ENCODE results near the gene CIAO2B.
"Not testable (repeated sequence)": the region's sequence is repeated elsewhere in the genome, so short reads cannot be mapped to it uniquely, and the experiment has no call there.

The CIAO2B gene

DNA sequence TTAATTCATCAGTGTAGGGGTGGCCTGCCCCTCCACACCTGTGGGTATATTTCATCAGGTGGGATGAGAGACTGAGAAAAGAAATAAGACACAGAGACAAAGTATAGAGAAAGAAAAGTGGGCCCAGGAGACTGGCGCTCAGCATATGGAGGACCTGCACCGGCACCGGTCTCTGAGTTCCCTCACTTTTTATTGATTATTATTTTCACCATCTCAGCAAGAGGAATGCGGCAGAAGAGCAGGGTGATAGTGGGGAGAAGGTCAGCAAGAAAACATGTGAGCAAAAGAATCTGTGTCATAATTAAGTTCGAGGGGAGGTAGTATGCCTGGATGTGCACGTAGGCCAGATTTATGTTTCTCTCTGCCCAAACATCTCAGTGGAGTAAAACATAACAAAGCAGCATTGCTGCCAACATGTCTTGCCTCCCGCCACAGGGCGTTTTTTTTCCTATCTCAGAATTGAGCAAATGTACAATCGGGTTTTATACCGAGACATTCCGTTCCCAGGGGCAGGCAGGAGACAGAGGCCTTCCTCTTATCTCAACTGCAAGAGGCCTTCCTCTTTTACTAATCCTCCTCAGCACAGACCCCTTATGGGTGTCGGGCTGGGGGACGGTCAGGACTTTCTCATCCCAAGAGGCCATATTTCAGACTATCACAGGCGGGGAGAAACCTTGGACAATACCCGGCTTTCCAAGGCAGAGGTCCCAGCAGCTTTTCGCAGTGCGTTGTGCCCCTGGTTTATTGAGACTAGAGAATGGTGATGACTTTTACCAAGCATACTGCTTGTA lies 21.4 kb upstream of the CIAO2B start:
- not testable (repeated sequence) for DNase-seq

DNA sequence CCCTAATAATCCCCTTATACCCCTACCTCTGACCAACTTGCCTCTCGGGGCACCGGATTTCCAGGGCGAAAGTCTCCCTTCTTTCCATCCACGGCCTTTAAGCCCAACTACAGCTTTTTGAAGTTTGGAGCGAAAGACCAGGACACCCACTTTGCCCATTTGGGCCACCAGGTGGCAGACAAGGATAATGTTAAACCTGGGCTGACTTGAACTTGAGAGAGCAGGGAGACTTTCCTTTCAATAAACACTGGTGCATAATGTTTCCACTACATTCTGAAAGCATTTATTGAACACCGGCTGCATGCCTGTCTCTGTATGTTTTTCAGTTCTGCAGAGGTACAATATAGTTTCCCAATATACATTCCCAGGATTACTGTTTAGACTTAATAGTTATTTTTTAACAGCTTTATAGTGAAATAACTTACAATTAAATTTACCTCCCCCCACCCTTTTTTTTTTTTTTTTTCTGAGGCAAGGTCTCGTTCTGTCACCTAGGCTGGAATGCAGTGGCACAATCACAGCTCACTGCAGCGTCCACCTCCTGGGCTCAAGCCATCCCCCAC lies 20.0 kb upstream of the CIAO2B start:
- DNase-seq = peak; percentile 80

GRCh38 chr16:66953462-66954096 lies 19.4 kb upstream of the CIAO2B start:
- no peak for DNase-seq

DNA sequence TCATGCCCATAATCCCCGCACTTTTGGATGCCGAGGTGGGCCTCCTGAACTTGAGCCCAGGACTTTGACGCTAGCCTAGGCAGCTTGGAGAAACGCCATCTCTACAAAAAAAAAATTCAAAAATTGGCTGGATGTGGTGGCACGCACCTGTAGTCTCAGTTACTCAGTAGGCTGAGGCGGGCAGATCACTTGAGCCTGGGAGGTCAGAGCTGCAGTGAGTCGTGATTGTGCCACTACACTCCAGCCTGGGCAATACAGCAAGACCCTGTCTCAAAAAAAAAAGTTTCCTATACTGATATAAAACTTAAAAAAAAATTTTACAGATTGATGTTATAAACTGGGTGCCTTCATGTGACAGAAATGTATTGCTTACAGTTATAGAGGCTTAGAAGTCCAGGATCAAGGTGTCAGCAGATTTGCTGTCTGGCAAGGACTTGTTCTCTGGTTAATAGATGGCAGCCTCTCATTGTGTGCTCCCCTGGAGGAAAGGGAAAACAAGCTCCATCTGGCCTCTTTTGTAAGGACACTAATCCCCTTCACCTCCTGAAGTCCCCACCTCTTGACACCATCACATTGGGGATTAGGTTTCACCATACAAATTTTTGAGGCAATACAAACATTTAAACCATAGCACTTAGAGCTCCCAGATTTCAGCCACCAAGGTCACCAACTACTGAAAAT lies 18.4 kb upstream of the CIAO2B start:
- no peak for DNase-seq

GRCh38 chr16:66950971-66951790 lies 17.0 kb upstream of the CIAO2B start:
- DNase-seq = no peak

- DNase-seq = no peak
Measured at GRCh38 chr16:66950437-66950836, 16.2 kb upstream of the CIAO2B start.

DNA sequence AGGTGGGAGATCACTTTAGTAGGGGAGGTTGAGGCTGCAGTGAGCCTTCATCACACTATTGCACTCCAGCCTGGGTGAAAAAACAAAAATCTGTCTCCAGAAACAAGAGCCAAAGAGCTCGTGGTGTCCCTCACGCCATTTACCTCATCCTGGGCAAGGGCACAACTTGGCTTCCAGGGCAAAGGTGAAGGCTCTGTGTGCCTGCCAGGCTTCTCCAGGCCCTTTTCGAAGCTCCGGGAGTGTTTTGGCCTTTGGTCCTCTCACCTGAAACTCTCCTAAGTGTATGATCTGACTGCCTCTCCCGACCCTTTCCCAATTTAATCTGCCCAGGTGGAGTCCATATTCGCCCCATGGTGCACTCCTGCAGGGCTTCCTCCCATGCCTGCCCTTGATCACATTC lies 15.3 kb upstream of the CIAO2B start:
- DNase-seq = no peak

DNA sequence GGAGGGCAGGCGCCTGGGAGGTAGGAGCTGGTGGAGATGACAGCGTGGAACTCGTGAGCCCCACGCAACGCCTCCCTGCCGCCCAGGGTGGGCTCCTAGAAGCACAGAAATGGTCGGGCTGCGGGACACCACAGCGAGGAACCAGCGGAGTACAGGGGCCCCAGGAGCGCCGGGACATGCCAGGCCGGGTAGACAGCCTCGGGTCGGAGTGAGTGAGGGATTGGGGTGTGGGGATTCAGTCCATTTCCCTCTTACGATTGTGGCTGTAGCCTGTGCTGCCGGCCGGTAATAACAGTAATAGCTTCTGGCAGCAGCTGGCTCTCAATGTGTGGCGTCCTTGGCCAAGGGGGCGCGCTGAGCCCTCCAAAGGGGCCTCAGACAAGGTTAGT lies 14.6 kb upstream of the CIAO2B start:
- DNase-seq = no peak

DNA sequence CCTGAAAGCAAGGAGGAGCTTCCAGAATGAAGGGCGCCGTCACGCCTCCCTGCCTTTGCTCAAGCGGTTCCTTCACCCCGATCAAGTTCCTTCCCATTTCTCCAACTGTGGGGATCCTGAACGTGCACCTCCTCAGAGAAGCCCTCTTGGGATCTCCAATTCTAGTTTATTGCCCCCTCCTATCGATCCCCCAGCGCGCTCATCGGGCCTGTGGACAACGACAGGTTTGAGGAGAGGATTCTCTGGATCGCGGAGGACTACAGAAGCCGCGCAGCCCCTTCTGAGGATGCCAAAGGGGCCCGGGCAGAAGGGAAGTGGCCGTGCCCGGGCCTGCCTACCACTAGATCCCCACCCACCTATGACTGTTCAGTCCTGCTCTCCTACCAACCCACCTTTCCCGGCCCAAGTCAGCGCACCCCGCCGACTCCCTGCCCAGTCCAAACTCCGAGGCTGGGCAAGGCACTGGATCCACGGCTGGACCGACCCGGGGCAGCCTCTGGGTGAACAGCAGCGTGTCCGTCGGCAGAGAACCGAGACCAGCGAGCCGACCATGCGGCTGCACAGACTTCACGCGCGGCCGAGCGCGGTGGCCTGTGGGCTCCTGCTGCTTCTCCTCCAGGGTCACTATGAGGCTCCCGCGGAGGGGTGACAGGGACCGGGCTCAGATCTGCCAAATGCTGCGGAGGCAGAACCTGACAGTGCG lies 14.1 kb upstream of the CIAO2B start:
- DNase-seq = peak; percentile 10

GRCh38 chr16:66947302-66948065 lies 13.3 kb upstream of the CIAO2B start:
- peak; percentile 85 for DNase-seq

DNA sequence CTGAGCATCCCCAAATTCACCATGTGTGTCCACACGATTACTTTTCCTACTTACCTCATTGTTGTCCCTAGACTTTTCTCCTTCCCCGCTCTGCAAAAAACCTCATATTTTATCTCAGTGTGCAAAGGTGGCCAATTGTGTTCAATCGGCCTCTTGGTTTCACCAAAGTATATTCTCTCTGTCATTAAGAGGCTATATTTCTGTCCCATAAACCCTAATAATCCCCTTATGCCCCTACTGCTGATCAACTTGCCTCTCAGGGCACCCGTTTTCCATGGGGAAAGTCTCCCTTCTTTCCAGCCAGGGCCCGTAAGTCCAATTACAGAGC lies 12.7 kb upstream of the CIAO2B start:
- DNase-seq = no peak

DNA sequence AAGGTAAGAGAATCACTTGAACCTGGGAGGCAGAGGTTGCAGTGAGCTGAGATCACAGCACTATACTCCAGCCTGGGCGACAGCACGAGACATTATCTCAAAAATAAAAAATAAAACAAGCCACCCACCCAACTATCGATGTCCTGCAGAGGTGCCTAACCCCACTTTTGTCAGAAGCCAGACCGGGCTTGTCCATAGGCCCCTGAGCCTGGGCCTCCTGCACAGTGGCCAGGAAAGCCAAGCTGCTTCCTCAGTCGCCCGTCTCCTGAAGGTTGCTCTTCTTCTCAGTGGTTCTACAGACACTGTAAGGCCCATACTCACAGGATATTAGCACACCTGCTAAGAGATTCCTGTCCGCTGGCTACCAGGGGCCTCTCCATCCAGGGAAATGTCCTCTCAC lies 12.3 kb upstream of the CIAO2B start:
- no peak for DNase-seq

GRCh38 chr16:66945939-66946338 lies 11.7 kb upstream of the CIAO2B start:
- no peak for DNase-seq

DNA sequence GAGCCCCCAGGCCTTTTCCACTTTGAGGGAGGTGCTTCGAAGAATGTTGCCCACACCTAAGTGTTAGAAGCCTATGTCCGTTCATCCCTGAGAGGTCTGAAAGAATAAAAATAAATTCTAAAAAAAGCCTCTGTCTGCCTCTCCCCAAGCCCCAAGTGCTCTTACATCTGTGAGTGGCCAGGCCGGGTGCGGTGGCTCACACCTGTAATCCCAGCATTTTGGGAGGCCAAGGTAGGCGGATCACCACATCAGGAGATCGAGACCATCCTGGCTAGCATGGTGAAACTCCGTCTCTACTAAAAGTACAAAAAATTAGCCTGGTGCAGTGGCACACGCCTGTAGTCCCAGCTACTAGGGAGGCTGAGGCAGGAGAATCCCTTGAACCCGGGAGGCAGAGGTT lies 10.8 kb upstream of the CIAO2B start:
- DNase-seq = not testable (repeated sequence)

GRCh38 chr16:66944054-66944441 lies 9.8 kb upstream of the CIAO2B start:
- DNase-seq = no peak

GRCh38 chr16:66943426-66944053 lies 9.3 kb upstream of the CIAO2B start:
- DNase-seq = no peak

DNA sequence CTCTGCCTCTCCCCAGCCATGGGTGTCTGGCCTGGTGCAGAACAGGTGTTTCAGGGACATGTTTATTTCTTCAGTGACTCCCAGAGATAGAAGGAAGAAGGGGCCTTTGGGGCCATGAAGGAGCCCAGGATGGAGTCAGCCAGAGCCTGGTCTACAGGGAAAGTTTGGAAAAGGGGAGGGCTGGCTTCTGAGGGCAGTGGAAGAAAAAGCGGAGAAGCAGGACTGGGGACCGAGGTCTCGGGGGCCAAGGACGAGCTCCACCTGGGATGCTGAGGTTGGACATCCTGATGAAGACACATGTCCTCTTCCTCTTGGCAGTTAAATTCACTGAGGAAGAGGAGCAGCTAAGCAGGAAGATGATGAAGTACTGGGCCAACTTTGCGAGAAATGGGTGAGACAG lies 8.8 kb upstream of the CIAO2B start:
- DNase-seq = no peak

GRCh38 chr16:66940236-66940635 lies 6.0 kb upstream of the CIAO2B start:
- DNase-seq = no peak

DNA sequence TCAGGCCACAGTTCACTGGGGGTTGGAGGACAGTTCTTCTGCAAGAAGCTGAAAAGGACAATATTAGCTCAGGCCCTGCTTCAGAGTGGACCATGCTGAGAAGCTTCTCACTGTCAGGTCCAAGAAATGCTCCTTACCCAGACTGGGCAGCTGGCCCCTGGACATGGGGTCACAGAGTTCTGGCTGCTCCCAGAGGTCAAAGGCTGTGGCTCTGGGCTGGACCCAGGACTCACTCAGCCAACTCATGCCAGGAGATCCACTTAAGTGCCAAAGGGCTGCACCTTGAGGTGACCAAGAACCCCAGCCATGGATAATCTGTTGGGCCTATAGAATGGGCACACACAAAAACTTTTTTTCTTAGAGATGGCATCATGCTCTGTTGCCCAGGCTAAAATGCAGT lies 5.2 kb upstream of the CIAO2B start:
- DNase-seq = no peak

DNA sequence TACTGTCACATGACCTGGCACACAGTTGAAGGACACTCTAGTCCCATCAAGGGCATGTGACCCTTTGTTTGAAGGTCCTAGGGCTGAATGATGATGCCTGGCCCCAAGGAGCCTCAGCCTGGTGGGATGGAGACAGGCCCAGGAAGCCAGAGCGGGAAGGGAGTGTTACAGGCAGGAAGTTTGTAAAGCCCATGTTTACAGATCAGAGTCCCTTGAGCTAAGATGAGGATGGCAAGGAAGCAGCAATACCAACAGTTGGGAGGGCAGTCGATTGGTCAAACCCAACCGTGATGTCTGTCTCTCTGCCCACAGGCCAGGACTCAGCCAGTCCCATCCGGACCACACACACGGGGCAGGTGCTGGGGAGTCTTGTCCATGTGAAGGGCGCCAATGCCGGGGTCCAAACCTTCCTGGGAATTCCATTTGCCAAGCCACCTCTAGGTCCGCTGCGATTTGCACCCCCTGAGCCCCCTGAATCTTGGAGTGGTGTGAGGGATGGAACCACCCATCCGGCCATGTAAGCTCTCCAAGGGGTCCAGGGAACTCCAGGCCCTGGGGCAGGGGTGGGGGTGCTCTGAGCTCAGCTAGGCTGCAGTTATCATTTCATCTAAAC lies 3.6 kb upstream of the CIAO2B start:
- DNase-seq = no peak
